Muscle of back (tissue), 13 donors: Measurements from ENCODE around the gene UTS2. TPM values are rescaled to one million over a fixed set of nuclear protein-coding genes. Genes with fewer than 3 reads are reported as not detected.
A peak's percentile ranks its signal among the peaks of the same experiment; 100 is the strongest.

ENCODE experiments used
- DNase-seq, 3 donors: peaks; one replicate each; pipeline versions ENCODE4 v3.0.0 to v3.0.0-alpha.2; 2013
- long read RNA-seq, 9 donors: transcript quantifications; one replicate each; lab custom pipeline, GENCODE V29; 2026
- polyA plus RNA-seq, 10 donors: library from polyadenylated mRNA; unstranded; fragments of 120-200 nt; gene quantifications; one replicate each; pipeline ENCODE4 v1.2.1, GENCODE V29; 2013; ENCODE audit not compliant: insufficient read length in 10 of 10

The UTS2 gene, protein sequence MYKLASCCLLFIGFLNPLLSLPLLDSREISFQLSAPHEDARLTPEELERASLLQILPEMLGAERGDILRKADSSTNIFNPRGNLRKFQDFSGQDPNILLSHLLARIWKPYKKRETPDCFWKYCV
- not detected for polyA plus RNA-seq
- long read RNA-seq, donor 1, partial matches to known transcripts: 8 of 8 reads
- long read RNA-seq, donor 1, other reads (novel, unspliced or antisense): 0 of 8 reads
- long read RNA-seq, donor 2: 0 reads
- long read RNA-seq, donor 3: 0 reads
- long read RNA-seq, donor 4: 0 reads
- long read RNA-seq, donor 5: 0 reads
- long read RNA-seq, donor 6: 0 reads
- long read RNA-seq, donor 7: 0 reads
- long read RNA-seq, donor 8: 0 reads
- long read RNA-seq, donor 9: 0 reads

DNA sequence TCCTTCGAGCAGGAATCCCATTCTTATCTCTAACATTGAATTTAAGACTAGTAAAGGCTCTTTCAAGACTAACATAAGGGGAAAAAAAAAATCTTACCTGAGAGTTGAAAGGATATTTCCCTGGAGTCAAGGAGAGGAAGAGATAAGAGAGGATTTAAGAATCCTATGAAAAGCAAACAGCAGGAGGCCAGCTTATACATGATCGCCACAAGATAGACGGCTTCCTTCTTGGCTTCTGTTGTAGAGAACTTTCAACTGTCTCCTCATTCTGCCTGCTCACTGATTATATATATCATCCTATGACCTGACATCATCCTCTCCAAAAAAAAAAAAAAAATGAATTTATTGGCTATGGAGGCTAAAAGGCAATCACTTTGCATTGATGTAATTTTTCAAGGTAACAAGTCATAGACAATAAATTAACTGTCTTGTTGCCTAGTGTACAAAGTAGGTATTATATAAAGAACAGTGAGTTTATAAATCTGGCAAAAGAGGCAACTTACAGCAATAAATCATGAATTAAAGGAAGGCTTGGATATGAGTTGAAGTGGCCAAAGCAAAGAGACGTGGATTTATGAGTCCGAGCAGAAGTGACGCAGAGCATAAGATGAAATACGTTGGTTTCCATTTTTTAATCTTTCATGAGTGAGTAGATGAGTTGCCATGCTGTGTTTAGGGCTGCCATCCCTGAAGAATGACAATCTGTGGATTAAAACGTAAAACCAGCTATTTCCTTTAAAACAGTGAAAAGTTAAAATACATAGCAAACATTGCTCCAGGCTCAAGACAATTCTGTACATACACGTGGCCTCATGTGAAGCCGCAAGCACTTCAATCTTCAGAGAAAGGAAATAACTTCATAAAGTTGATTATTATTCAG lies at the start of gene UTS2:
UTS2 (minus strand) TSS at position 262 of the 880 bp plus-strand sequence; CDS start at position 200, 62 bp downstream.
- no peak for DNase-seq

DNA sequence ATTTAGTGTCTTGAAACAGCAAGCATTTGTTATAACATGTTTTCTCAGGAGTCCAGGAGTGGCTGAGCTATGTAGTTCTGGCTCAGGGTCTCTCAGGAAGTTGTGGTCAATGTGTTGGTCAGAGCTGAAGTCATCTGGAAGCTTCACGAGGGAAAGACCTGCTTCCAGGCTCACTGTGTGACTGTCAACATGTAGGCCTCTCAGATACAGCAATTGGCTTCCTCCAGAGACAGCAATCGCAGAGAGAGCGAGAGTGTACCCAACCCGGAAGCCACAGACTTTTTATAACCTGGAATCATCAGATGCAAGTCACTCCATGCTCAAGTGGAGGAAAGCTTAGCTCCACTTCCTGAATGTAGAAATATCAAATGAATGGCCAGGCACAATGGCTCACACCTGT lies 46.9 kb upstream of the UTS2 start:
- DNase-seq: no peak

- no peak for DNase-seq
Measured at GRCh38 chr1:7898962-7899361, 46.1 kb upstream of the UTS2 start.

GRCh38 chr1:7896994-7897393 lies 44.1 kb upstream of the UTS2 start:
- DNase-seq: no peak

- peak in 1 of 3 donors; percentile 9 for DNase-seq
Measured at GRCh38 chr1:7893529-7894180, 40.8 kb upstream of the UTS2 start.

DNA sequence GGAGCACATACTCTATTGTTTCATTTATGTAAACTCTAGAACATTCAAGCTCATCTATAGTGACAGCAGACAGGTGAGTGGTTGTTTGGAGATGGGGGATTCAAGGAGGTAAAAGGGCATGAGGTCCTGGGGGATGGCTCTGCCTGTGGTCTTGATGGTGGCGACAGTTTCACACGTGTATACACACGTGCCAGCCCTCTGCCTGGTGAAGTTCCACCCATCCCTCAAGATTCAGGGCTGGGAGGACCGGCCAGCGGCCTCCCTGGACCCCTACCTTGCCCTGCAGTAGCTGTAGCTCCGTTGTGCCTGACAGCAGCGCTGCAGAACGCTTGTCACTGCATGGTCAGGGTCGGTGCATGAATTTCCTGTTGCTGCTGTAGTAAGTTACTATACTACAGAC lies 38.9 kb upstream of the UTS2 start:
- no peak for DNase-seq

GRCh38 chr1:7890853-7891252 lies 38.0 kb upstream of the UTS2 start:
- DNase-seq: no peak

- DNase-seq: no peak
Measured at GRCh38 chr1:7888248-7889081, 35.6 kb upstream of the UTS2 start.

- DNase-seq: no peak
Measured at GRCh38 chr1:7886405-7886745, 33.5 kb upstream of the UTS2 start.

DNA sequence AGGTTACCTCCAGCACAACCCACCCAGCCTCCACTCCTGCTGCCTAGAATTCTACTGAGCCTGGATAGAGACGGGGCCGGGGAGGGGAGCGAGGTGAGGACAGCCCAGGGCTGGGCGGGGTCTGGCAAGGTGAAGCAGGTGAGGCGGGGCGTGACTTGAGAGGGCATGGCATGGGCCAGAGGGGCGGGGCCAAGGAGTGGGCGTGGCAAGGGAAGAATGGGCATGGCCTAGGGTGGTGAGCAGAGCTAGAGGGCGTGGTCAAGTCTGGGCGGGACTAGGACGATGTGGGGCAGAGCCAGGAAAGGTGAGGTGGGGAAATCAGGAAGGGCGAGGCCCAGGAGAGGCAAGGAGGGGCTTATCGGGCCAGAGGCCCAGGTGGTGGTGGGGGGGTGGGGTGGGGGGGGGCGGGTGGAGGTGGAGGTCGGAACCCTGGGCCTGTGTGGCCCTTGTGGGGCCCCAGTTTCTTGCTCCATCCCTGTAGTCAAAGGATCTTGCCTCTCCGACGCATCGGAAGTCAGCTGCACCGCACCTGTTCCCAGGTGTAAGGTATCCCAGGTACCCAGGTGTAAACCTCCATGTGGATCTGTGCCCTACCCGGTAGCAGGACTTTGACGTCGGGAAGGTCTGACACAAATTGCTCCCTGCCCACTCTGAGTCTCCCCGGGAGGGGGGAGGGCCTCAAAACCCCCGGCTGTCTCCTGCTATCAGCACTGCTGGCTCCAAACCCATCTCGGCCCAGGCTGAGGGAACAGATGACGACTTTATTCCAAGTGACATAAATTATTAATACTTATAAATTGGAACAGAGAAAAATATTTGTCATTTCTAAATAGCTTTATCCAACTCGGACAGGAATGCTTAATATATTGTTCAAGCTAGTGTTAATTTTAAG lies 32.9 kb upstream of the UTS2 start:
- no peak for DNase-seq

GRCh38 chr1:7884757-7885156 lies 31.9 kb upstream of the UTS2 start:
- DNase-seq: no peak

GRCh38 chr1:7879228-7879627 lies 26.4 kb upstream of the UTS2 start:
- no peak for DNase-seq

- no peak for DNase-seq
Measured at GRCh38 chr1:7878027-7878426, 25.2 kb upstream of the UTS2 start.

GRCh38 chr1:7873801-7874795 lies 21.2 kb upstream of the UTS2 start:
- no peak for DNase-seq

DNA sequence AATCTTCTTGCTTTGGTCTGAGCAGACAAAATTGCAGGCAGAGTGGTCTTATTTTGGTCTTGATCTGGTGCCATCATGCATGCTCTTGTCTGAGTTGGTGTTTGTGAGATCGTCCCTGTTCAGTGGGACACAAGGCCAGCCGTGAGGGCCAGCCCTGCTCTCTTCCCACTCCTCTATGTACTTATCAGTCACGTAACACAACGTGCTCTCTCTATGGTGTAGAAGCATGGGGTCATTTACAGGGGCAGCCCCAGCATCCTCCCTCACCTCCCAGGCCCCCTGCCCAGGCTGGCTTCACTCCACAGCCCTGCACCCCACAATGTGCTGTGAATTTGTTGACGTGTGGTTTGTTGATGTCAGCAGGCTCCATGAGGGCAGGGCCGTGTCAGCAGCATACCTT lies 18.3 kb upstream of the UTS2 start:
- DNase-seq: no peak

DNA sequence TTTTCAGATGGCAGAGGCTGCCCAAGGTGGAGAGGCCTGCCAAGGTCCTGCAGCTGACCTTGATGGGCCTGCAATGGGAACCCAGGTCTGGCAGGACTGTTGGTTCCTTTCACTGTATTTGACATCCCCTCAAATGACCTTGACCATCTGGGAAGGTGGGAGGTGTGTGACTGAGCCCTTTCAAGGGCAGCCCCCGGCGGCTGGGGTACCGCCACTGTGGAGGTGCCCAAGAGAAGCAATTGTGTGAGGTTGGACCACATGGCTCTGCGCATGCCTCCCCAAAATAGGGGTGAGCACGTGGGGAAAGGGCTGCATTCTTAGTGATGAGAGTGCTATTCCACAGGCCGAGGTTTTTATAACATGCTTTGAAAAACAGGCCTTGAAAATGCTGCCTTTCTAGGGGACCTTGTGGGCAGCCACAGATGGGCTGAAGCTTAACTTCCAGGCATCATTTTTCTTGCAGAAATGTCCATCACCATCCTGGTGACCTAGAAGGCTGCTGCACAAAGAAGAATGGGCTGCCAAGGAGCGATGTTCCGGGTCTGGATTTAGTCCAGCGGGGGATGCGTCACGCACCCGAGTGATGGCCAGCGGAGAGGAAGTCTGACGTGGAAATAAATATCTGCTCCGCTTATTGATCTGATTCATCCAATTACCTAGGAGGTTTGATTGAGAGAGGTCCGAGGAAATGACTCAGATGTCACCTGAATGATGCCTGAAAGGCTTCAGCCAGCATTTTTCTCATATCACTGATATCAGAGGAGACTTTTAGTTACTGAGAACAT lies 16.5 kb upstream of the UTS2 start:
- DNase-seq: no peak

- DNase-seq: no peak
Measured at GRCh38 chr1:7868070-7868780, 15.4 kb upstream of the UTS2 start.

GRCh38 chr1:7865978-7866377 lies 13.1 kb upstream of the UTS2 start:
- no peak for DNase-seq
